ENCODE measurements around the gene CXCR4.
A peak's percentile ranks its signal among the peaks of the same experiment; 100 is the strongest.

CXCR4 gene

DNA sequence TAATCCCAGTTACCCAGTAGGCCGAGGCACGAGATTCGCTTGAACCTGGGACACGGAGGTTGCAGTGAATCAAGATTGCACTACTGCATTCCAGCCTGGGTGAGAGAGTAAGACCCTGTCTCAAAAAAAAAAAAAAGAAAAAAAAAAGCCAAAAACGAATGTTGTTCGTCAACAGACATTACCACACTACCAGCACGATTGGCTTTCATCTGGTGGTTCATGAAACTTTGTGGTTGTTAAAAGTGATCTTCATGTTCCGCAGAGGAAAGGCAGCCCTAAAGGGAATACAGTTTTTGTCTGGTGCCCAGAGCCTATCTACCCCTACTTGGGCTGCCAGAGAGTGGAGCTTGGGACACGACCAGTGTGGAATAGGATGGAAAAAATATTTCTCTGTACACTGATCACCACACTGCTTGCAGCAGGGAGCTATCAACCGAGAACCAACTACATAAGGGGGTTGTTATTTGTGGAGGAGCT, 13.6 kb upstream of the CXCR4 start:
- no peak for DNase-seq

DNA sequence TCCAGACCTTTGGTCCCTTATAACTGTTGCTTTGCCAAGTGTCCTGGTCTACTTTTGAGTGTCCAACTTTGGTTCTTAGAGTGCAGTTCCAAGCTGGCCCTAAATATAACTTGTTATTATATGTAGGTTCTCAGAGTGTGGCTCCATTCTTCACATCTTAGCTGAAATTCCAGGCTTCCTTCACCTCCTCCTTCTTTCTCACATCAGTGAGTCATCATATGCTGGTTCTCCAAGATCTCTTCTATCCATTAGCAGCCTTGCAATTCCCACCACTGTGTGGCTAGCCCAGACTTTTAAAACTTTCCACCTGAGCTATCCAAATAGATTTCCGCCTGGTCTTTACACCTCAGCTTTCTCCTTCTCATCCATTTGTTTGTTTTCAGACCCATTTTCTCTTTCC, 12.6 kb upstream of the CXCR4 start:
- DNase-seq, result no peak

DNA sequence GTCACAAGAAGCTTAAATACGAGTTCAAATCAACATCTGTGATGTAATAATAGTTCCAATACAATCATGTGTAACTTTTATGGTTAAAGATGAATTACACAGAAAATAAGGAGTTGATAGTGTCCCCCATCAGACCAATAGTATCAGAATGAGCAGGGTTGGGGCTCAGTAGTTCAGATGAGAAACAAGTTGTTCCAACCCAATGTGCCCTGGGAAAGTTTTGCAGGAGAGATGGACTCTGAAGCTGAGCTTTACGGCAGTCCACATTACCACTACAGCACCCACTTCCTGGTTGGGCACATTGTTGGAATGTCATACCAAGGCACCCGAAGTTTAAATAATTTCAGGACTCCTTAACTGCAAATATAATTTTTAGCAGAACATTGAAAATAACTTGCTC, 12.1 kb upstream of the CXCR4 start:
- DNase-seq, result no peak

DNA sequence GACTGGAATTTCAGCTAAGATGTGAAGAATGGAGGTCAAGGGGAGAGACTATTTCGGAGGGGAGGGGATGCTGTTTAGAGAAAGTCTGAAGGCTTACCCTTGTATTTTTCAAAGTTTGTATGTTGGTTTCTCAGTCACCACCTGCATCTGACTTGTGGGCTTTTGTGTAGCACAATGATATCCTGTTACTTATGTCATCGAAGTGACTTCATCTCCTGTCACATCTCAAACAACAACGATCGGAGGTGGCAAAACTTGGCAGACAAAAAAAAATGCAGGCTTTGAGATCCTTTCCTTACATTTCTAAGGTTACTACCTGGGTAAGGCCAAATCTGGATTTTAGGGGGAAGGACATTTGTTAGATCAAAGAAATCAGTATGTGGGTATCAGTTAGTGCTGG, 11.7 kb upstream of the CXCR4 start:
- no peak for DNase-seq

DNA sequence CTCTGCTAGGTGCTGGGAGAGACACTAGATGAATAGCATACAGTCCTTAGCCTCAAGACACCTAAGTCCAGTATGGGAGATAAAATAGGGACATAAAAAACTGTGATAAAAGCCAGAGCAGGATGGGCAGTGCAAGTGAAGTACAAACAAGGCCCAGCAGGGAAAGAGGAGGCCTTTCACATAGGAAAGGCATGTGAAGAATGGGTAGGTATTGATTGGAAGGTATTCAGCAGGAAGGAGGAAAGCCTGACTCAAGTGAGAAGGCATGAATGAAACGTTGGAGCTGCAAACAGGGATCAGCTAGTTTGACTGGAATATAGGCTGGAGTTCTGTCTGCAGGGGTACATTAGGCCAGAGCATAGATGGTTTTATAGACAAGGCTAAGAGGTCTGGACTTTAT, 11.0 kb upstream of the CXCR4 start:
- DNase-seq, result no peak

DNA sequence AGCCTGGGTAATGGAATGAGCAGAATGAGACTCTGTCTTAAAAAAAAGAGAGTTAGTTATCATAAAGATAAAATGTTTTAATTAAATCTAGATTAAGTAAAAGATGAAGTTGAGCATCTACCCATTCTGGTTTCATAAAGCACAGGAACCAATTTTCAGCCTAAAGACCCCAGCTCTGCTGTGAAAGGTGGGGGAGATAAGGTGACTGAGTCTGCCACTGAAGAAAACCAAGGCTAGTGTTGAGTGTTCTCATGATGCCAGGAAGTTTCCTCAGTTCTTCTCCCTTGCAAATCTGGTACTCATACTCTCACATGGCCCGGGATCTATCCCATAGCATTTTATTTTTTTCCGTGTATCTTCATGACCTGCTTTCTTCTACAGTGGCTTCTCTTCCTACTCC, 10.4 kb upstream of the CXCR4 start:
- DNase-seq, result no peak

DNA sequence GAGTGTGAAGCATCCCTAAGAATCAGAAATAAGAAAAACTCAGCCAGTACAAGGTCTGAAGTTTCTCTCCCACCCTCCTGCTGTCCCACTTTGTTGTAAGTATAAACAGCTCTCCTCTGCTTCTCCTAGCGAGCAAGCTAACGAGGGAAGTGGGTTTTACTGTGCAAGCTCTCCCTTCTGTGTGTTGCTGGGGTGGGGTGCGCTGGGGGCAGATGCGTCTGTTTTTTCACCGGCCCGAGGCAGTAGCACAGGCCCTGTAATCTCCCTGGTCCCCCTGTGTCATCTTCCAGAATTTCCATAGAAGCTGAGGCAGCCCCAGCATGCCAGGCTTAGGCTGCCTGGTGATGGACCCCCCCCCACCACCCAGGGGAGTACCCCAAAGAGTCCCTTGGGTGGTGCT, 9.4 kb upstream of the CXCR4 start:
- DNase-seq, result peak; percentile 14

DNA sequence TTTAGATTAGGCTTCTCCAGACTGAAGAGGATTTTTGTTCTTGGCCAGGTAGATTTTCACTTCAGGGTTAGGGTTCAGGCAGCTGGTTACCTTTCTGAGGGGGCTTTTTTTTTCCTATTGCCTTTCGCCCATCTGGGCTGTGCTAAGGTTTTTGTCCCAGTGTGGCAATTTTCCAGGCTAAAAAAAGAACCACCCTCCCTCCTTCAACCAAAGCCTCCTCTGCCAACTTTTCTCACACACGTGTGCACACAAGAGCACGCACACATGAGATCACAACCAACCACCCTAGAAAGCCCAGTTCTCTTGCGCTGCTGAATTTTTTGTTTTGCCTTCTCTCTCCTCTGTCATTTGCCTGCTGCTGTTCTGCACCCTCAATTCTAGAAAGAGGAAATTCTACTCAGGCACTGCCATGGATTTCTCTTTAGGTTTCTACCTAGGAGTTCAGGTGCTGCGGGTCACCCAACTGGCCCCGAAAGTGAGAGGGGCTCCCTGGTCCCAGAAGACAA, 8.5 kb upstream of the CXCR4 start:
- no peak for DNase-seq

DNA sequence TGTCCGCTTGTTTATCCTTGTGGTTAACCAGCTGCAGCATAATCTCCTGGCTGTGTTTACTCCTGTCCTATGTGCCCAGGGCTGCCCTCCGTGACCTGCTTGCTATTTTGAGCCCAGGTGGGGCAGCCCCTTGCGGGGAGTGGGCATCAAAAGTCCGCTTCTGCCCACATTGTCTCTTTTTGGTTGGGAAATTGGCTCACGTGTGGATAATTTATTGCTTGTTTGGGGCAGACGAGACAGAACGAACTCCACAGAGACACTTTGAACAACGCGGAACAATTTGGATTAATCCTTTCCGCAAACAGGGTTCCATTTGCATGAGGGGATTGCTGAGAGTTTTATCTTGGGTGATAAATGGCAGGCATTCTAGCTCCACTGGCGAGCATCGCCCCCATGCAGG, 8.1 kb upstream of the CXCR4 start:
- no peak for DNase-seq

DNA sequence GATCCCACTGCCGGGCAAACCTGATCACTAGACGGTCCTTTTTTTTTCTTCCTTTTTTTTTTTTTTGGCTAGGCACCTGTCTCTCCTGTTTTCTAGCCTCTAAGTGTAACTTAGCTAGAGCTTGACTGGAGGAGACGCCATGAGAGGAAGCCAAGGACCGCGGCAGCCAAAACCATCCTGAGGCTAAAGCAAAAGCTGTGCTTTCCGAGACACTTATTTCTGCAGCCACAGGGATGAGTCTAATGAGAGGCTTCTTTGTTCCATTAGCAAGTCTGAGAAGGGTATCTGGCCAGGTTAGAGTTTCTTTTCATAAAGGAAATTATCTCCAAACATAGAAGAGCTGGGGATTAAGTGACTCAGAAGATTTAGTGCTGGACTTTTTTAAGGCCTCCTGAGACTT, 7.3 kb upstream of the CXCR4 start:
- no peak for DNase-seq

DNA sequence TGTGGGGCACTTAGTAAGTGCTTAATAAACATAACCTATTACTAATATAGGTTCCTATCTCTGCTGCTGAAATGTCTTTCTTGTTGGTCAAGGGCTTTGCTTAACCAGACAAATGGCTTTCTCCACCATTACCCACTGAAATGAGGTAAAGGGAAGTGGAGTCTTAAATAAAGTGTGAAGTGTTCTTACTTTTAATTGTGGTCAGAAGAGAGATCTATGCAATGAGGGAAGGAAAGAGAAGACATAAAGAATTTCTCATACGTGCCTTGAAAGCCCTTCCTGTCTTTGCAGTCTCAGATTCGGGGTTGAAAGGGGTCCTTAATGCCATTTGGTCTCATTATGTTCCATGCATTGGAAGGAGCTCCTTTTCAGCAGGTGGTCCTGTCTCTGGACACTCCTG, 6.9 kb upstream of the CXCR4 start:
- DNase-seq, result no peak

DNA sequence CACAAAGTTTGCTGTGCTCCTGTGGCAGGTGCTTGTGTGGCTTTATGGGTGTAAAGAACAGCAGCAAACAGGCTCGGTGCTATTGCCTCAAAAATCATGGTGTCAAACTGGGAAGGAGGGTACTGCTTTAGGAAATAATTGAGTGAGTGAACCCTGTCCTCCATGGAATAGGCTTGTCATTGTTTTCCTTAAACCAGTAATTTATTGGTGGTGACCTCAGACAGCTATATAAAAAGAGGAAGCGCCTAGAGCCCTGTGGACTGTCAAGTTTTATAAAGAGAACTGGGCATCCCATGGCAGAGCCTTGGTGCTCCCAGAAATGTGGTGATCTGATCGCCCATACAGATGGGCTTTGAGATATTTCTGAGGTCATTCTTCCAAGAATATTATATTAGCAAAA, 4.7 kb upstream of the CXCR4 start:
- no peak for DNase-seq

DNA sequence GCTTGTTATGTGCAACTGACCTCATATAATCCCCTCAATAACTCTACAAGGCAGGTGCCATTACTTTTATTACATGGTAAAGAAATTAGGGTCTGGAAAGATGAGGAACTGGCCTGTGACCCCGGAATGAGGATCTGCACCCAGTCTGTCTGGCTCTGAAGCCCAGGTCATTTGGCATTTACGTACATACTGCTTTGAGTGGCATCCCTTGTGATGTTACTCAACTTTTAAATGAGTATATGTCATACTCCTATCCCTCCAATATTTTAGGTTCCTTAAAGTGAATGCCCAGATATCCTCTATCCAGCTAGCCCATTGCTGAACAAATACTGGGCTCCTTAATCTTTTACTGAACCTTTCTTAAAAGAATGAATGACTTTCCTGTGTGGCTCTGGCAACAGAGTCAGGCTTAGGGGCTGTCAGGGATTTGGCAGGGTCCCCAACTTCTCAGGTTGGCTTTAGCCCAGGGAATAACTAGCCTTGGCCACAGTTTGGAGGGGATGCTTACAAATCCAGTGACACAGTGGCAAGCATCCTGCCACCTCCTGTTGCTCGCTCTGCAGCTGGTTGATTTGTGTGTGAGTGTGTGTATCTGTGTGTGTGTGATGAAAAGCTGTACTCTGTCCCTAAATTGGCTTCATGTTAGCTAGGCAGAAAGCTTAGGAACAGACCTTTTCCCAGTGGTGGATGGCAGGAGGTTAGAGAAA, 3.4 kb upstream of the CXCR4 start:
- DNase-seq, result no peak

DNA sequence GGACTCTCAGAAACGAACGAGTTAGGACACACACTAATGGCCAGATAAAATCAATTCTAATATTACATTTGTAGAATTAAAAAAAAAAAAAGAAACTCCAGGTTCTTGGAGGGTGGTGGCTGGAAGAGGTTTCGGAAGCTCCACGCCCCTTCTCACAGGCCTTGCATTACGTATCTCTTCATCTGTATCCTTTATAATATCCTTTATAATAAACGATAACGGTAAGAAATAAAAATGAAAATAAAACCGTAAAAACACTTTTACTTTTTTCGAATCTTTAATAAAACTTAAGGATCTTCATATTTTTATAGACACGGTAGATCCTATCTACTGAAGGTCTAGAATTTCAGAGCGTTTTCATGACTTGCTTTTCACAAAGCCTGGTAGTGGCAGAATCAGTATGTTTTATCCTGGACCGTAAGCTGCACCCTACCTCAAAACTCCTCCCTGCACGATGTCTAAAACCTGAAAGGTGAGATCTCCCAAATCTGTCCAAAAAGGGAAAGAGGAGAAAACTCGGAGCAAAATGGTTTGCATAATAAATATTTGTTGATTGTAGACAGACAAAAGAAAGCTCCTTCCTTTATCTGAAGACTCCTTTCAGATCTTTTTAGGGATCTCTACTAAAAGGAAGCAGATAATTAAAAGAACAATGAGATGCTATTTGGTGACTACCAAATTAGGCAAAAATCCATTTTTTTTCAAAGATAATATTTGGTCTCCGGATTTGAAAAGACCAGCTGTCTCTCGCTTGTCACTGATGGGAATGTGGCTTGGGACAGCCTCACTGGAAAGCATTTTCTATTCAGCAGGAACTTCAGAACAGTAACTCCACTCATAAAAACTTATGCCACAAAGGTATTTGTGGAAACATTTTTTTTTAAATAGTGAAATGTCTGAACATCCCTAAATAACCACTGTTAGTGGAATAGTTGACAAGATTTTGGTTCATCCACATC, 2.0 kb upstream of the CXCR4 start:
- no peak for DNase-seq

DNA sequence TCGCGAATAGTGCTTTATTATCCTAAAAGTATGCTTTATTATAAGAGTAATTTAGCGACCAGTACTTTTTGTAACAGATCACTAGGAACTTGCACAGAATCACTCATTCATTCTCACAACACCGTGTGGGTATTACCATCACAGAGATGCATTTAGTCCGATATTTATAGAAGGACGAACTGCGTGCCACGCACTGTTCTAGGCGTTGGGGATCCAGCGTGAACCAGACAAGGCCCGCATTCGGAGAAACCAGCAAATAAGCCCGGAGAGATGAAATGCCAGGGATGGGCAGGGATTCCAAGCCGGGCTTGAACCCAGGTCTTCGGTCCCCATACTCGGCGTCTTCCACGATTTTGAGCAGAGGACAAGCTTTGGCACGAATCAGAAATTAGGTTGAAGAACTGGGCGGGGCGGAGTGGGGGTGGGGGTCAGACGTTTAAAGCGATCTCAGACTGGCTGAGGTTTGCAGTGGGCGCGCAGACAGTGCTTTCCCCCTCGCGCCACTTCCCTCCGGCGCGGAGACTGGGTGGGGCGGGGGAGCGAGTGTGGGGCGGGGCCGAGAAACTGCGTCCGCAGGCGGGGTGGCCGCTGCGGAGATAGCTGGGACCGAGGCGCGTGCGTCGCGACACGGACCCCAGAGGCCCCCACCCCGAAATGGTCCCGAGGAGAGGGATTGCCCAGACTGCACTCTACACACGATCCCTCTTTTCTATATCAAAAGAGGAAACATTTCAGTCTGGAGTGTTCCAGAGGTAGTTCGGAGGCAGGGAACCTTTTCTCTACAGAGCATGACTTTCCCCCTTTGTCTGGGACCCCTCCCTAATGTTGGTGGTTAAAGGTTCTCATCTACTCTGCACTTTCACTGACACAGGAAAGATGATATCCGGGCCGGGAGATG, 1.1 kb upstream of the CXCR4 start:
- DNase-seq, result peak; percentile 77

DNA sequence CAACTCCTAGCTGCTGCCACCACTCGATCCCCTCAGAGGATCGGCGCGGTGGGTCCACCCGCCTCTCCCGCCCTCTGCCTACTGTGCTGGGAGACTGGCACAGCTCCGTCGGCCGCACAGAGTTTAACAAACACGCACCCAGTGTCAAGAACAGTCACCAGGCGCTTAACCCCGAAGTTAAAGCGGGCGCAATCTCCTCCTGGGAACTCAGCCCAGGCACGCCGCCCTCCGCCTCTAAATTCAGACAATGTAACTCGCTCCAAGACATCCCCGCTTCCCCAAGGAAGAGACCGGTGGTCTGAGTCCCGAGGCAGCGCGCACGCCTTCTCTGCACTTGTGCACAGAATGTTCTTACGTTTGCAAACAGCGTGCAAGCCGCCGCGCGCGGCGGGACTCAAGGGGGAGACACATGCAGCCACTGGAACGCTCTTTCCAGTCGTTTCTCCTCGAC, 533 bp downstream of the CXCR4 start:
- DNase-seq, result peak; percentile 36

DNA sequence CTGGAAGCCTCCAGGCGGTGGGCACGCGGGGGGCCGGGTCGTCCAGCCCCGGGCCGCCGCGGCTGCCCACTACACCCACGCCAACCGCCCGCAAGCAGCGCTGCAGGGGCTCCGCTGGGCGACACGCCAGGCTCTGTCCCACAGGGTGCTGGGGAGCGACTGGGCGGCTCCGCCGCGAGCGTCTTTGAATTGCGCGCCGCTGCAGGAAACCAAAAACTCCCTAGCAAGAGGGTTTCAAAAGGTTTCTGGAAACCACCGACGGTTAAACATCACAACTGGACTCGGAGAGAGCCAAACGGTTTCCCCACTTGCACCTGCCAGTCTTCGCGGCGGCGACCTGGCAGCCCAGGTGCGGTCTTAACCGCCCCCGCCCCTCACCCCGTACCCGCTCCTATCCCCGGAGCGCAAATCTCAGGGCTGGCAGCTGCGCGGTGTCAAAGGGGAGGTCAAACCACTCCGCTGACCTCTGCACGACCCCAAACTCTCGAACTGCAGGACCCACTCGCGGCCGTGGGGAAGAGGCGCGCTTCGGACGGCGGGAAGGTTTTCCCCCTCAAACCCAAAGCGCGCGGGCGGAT, 1.0 kb downstream of the CXCR4 start:
- DNase-seq, result peak; percentile 66

DNA sequence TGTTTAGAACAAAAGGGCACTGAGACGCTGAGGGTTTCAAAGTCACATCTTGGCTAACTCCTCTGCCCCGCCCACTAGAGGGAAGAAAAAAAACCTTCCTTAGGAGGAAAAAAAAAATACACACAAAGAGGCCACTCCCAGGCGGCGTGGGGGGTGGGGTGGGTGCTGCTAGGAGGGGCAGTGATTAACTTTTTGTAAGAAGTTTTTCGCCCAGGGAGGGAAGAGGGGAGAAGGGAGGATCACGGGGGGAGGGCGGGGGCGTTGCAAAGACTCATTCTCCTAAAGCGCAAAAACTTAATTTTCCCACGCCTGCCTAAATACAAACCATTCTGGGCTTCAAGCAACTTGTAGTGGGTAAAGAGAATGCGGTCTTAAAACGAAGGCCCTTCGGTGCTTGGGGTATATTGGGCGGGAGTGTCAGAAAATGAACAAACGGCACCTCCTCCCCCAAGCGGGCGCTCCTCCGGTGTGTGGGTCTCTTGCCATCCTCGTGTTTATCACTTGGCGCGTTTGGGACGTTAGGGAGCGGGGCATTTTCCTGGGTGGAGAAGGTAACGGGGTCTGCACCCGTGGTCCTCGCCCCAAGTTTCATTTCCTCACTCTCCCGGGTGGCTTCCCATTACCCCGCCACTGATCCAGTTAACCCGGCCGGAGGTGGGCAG, 1.7 kb downstream of the CXCR4 start:
- DNase-seq, result peak; percentile 59

DNA sequence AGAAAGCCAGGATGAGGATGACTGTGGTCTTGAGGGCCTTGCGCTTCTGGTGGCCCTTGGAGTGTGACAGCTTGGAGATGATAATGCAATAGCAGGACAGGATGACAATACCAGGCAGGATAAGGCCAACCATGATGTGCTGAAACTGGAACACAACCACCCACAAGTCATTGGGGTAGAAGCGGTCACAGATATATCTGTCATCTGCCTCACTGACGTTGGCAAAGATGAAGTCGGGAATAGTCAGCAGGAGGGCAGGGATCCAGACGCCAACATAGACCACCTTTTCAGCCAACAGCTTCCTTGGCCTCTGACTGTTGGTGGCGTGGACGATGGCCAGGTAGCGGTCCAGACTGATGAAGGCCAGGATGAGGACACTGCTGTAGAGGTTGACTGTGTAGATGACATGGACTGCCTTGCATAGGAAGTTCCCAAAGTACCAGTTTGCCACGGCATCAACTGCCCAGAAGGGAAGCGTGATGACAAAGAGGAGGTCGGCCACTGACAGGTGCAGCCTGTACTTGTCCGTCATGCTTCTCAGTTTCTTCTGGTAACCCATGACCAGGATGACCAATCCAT, 2.7 kb downstream of the CXCR4 start:
- no peak for DNase-seq

DNA sequence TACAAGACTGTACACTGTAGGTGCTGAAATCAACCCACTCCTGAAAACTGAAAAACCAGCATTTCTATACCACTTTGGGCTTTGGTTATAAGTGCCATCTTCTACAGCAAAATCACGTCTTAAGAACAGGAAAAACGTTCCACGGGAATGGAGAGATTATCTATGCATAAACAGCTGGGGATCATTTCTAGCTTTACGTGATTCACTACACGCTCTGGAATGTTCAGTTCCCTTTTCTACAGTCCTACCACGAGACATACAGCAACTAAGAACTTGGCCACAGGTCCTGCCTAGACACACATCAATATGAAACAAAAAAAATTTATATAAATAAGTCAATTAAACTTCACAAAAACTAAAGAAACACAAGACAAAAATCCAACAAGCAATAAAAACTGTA, 3.6 kb downstream of the CXCR4 start:
- no peak for DNase-seq

DNA sequence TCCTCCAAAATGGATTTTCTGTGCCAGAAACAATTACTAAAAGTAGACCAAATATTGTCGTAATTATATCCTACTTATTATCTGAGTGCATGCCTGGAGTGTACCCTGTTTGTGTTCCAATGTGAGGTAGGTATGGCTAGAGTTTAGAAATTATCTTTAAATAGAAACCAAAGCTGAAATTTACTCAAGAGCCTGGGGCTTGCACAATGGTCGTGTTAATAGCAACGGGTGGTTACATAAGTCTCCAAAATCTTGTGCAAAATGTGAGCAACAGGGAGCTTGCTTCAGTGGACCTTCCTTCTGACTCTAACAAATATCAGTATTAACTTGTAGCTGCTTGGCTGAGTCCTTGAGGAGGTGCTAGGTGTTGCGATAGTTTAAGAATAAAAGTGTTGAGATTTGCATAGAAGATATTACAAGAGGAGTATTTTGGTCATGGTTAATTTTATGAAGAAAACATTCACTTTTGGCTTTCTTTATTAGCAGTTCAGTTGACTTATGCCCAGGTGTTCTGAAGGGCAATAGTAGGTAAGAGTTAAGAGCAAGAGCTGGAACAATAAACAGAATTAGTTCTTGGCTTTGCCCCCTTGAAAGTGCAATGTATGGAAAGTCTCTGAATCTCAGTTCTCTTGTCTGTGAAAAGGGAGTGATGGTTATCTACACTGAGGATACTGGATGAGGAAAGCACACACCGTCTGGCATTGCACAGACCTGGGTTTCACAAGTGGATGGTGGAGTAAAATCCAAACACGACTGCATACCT, 4.6 kb downstream of the CXCR4 start:
- no peak for DNase-seq

Measured in activated gamma-delta T cell (primary cell).